Neuronal stem cell (in vitro differentiated cells): ENCODE measurements around the gene KLF3.

ENCODE experiments used
- DNase-seq: peaks from one replicate; pipeline ENCODE4 v3.0.0-alpha.2; 2013; ENCODE audit warnings: low spot score
- H2AFZ ChIP-seq: one replicate; pipeline ENCODE4 v1.6.1; 2013; ENCODE audit warnings: mild to moderate bottlenecking, low read length, inconsistent platforms
- H2AK5ac ChIP-seq: 2 replicates; pipeline ENCODE4 v1.6.1; 2013; ENCODE audit warnings: low read depth, mild to moderate bottlenecking, inconsistent platforms, low read length, moderate library complexity, mixed read lengths
- H2BK120ac ChIP-seq: 2 replicates; pipeline ENCODE4 v1.6.1; 2013; ENCODE audit warnings: low read depth, mild to moderate bottlenecking, inconsistent platforms, low read length, moderate library complexity, mixed read lengths
- H2BK12ac ChIP-seq: one replicate; pipeline ENCODE4 v1.6.1; 2013; ENCODE audit warnings: low read length, inconsistent platforms
- H2BK15ac ChIP-seq: 2 replicates; pipeline ENCODE4 v1.6.1; 2013; ENCODE audit warnings: mild to moderate bottlenecking, low read length, inconsistent platforms, mixed read lengths
- H2BK5ac ChIP-seq: one replicate; pipeline ENCODE4 v1.6.1; 2013; ENCODE audit warnings: inconsistent platforms, mild to moderate bottlenecking, low read length, moderate library complexity
- H3K14ac ChIP-seq: one replicate; pipeline ENCODE4 v1.6.1; 2013; ENCODE audit warnings: low read length, inconsistent platforms
- H3K18ac ChIP-seq: 2 replicates; pipeline ENCODE4 v1.6.1; 2013; ENCODE audit warnings: low read length, inconsistent platforms
- H3K23ac ChIP-seq: 2 replicates; pipeline ENCODE4 v1.6.1; 2013; ENCODE audit warnings: low read depth, mild to moderate bottlenecking, mixed read lengths, low read length, inconsistent platforms; ENCODE audit not compliant: poor library complexity
- H3K27ac ChIP-seq: replicated peaks from 3 replicates; pipeline ENCODE4 v1.5.1; 2013; ENCODE audit warnings: low read length, inconsistent platforms
- H3K27me3 ChIP-seq, 3 experiments: 2 replicates each; pipeline ENCODE4 v1.6.1; 2013; ENCODE audit warnings: low read length in 3 of 3, mild to moderate bottlenecking in 2 of 3, inconsistent platforms in 1 of 3, low read depth in 1 of 3, mixed read lengths in 1 of 3, moderate library complexity in 1 of 3; ENCODE audit not compliant: control insufficient read depth in 3 of 3, insufficient read depth in 3 of 3
- H3K36me3 ChIP-seq, 2 donors: replicated peaks in 1 of 2; 2 replicates each; pipeline ENCODE4 v1.6.1; 2013; ENCODE audit warnings: low read length in 2 of 2; ENCODE audit not compliant: control insufficient read depth in 2 of 2, insufficient read depth in 2 of 2
- H3K4ac ChIP-seq: 2 replicates; pipeline ENCODE4 v1.6.1; 2013; ENCODE audit warnings: inconsistent platforms, mild to moderate bottlenecking, low read length, moderate library complexity
- H3K4me1 ChIP-seq, 2 donors: 1 replicate in 1 of 2; 2 replicates in 1 of 2; pipeline ENCODE4 v1.6.1; 2013; ENCODE audit warnings: low read length in 2 of 2, low read depth in 1 of 2; ENCODE audit not compliant: control insufficient read depth in 2 of 2, insufficient read depth in 1 of 2
- H3K4me2 ChIP-seq: one replicate; pipeline ENCODE4 v1.6.1; 2013; ENCODE audit warnings: mild to moderate bottlenecking, low read length, inconsistent platforms; ENCODE audit not compliant: insufficient read depth, poor library complexity, severe bottlenecking
- H3K4me3 ChIP-seq, 2 donors: 2 replicates each; pipeline ENCODE4 v1.5.1; 2013; ENCODE audit warnings: low read length in 2 of 2, mild to moderate bottlenecking in 2 of 2, inconsistent platforms in 1 of 2, moderate library complexity in 1 of 2
- H3K79me1 ChIP-seq: one replicate; pipeline ENCODE4 v1.6.1; 2013; ENCODE audit warnings: low read depth, mild to moderate bottlenecking, inconsistent platforms, low read length, moderate library complexity
- H3K9ac ChIP-seq: one replicate; pipeline ENCODE4 v1.6.1; 2013; ENCODE audit warnings: mild to moderate bottlenecking, low read depth, low read length, inconsistent platforms; ENCODE audit not compliant: poor library complexity
- H3K9me3 ChIP-seq, 2 donors: replicated peaks in 1 of 2; 2 replicates each; pipeline versions ENCODE3 to v1.6.1; 2013; ENCODE audit warnings: low read length in 2 of 2, mild to moderate bottlenecking in 2 of 2, inconsistent platforms in 1 of 2, low read depth in 1 of 2, mixed read lengths in 1 of 2, moderate library complexity in 1 of 2; ENCODE audit not compliant: control insufficient read depth in 2 of 2, insufficient read depth in 1 of 2
- H4K8ac ChIP-seq: one replicate; pipeline ENCODE4 v1.6.1; 2013; ENCODE audit warnings: low read depth, mild to moderate bottlenecking, inconsistent platforms, low read length, moderate library complexity
- H4K91ac ChIP-seq: one replicate; pipeline ENCODE4 v1.6.1; 2013; ENCODE audit warnings: low read length, low read depth, mild to moderate bottlenecking, inconsistent platforms; ENCODE audit not compliant: poor library complexity
- WGBS, 2 donors: extraction: QIAGEN DNeasy Blood & Tissue Kit; methylation state at CpG; one replicate each; pipeline ENCODE4 v1.1.7; 2013; ENCODE audit warnings: missing lambda C conversion rate in 2 of 2, mixed read lengths in 1 of 2; ENCODE audit not compliant: insufficient read length in 2 of 2, insufficient replicate concordance in 1 of 2; ENCODE audit errors: extremely low coverage in 2 of 2; 5-methylcytosine and 5-hydroxymethylcytosine counted together

The KLF3 gene

GRCh38 chr4:38684271-38684670 is 20.3 kb downstream of the KLF3 start:
- Histone ChIP-seq H3K4me2 (no peak overlapping the region), H3K27ac (no peak overlapping the region), H3K9me3 (peaks cover 0 to 6% of the 10 kb centered on the region in 2 donors), H3K79me1 (peaks cover 8% of the 10 kb centered on the region), H2BK15ac (no peak overlapping the region), H2AFZ (no peak overlapping the region), H4K91ac (no peak overlapping the region), H2BK12ac (no peak overlapping the region), H2BK120ac (no peak overlapping the region), H3K4me3 (no peak overlapping the region), H3K27me3 (no peaks in the 10 kb centered on the region), H2AK5ac (no peak overlapping the region), H3K36me3 (peaks cover 23 to 99% of the 10 kb centered on the region in 2 donors), H3K23ac (no peak overlapping the region), H3K14ac (no peak overlapping the region), H3K4ac (no peak overlapping the region), H3K18ac (no peak overlapping the region), H4K8ac (no peak overlapping the region), H3K9ac (no peak overlapping the region), H2BK5ac (no peak overlapping the region), H3K4me1 (no peaks in the 10 kb centered on the region)
- DNase-seq = no peak
- no CpG with 5 or more reads among the region's 2 CpGs for WGBS, 2 donors

DNA sequence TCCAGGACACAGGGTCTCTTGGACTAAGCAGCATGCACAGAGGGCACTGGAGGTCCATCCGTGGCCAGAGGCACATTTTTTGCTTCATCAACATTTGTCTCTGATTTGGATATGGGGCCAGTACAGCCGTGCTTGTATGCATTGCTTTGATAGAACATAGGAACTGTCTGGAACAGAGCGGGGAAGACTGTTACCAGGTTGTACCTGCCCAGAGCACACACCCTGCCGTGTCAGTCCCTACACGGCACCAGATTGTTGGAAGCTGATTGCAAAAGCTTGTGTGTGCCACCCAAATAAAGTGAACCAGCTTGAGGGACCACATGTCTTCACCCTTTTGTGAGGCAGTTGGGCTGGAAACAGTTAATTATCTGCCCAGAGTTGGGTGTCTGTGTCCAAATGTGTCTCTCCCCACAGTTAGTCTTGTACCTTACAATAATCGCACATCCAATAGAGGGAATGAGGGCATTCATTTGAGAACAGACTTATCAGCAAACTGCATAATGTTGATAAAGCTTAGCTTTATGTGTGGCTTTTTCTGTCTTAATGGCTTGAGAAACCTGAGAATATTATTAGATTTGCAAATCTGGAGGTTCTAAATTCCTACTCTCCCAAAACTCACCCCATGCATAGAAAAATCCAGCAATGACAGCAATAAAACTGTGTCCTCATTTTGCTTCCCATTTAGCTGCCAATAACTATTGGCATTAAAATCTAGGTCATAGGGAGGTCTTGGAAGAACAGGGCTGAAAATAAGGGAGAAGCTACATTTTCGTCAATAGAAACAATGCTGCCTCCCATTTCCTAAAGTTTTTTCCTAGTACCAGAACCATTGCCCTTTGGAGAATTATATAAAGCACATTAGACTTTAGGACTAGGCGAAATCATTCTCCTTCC is 21.2 kb downstream of the KLF3 start:
- no peak overlapping the region for H2BK120ac ChIP-seq
- no peak overlapping the region for H2BK12ac ChIP-seq
- no peak overlapping the region for H3K18ac ChIP-seq
- no peaks in the 10 kb centered on the region for H3K4me1 ChIP-seq
- peaks cover 29 to 99% of the 10 kb centered on the region in 2 donors for H3K36me3 ChIP-seq
- no peak overlapping the region for H2AK5ac ChIP-seq
- H3K27me3 ChIP-seq = no peaks in the 10 kb centered on the region
- H2AFZ ChIP-seq = no peak overlapping the region
- H3K4me2 ChIP-seq = no peak overlapping the region
- H3K9me3 ChIP-seq = peaks cover 0 to 6% of the 10 kb centered on the region in 2 donors
- no peak overlapping the region for H2BK5ac ChIP-seq
- H3K14ac ChIP-seq = no peak overlapping the region
- H3K23ac ChIP-seq = no peak overlapping the region
- H3K4me3 ChIP-seq = no peak overlapping the region
- no peak overlapping the region for H3K27ac ChIP-seq
- H3K9ac ChIP-seq = no peak overlapping the region
- H2BK15ac ChIP-seq = no peak overlapping the region
- H3K79me1 ChIP-seq = peaks cover 8% of the 10 kb centered on the region
- no peak overlapping the region for H3K4ac ChIP-seq
- no peak overlapping the region for H4K8ac ChIP-seq
- no CpG with 5 or more reads among the region's 8 CpGs for WGBS, 2 donors
- H4K91ac ChIP-seq = no peak overlapping the region
- no peak for DNase-seq

- no peak overlapping the region for H3K23ac ChIP-seq
- H4K8ac ChIP-seq = no peak overlapping the region
- H2AFZ ChIP-seq = no peak overlapping the region
- peaks cover 28 to 99% of the 10 kb centered on the region in 2 donors for H3K36me3 ChIP-seq
- H3K4me2 ChIP-seq = no peak overlapping the region
- no peaks in the 10 kb centered on the region for H3K4me1 ChIP-seq
- no peak overlapping the region for H3K9ac ChIP-seq
- no peak overlapping the region for H2BK12ac ChIP-seq
- H2AK5ac ChIP-seq = no peak overlapping the region
- DNase-seq = no peak
- H3K4me3 ChIP-seq = no peak overlapping the region
- no peaks in the 10 kb centered on the region for H3K27me3 ChIP-seq
- no peak overlapping the region for H2BK15ac ChIP-seq
- no peak overlapping the region for H3K4ac ChIP-seq
- peaks cover 0 to 6% of the 10 kb centered on the region in 2 donors for H3K9me3 ChIP-seq
- H4K91ac ChIP-seq = no peak overlapping the region
- WGBS, 2 donors = no CpG with 5 or more reads among the region's 3 CpGs
- H3K14ac ChIP-seq = no peak overlapping the region
- no peak overlapping the region for H3K18ac ChIP-seq
- H3K27ac ChIP-seq = no peak overlapping the region
- H3K79me1 ChIP-seq = peaks cover 7% of the 10 kb centered on the region
- H2BK5ac ChIP-seq = no peak overlapping the region
- H2BK120ac ChIP-seq = no peak overlapping the region
Measured at GRCh38 chr4:38686682-38687081, 22.7 kb downstream of the KLF3 start.

- H3K27me3 ChIP-seq = no peaks in the 10 kb centered on the region
- no peak overlapping the region for H2BK12ac ChIP-seq
- H2AK5ac ChIP-seq = no peak overlapping the region
- H4K91ac ChIP-seq = no peak overlapping the region
- H3K9ac ChIP-seq = no peak overlapping the region
- H3K14ac ChIP-seq = no peak overlapping the region
- no peak overlapping the region for H3K4me2 ChIP-seq
- H3K4me1 ChIP-seq = no peaks in the 10 kb centered on the region
- no peak overlapping the region for H2BK120ac ChIP-seq
- peaks cover 27 to 100% of the 10 kb centered on the region in 2 donors for H3K36me3 ChIP-seq
- H3K23ac ChIP-seq = no peak overlapping the region
- no peak overlapping the region for H2AFZ ChIP-seq
- WGBS, 2 donors = no CpG with 5 or more reads among the region's 4 CpGs
- H3K79me1 ChIP-seq = peaks cover 7% of the 10 kb centered on the region
- no peak overlapping the region for H2BK5ac ChIP-seq
- no peak overlapping the region for H2BK15ac ChIP-seq
- no peak for DNase-seq
- H3K4ac ChIP-seq = no peak overlapping the region
- H4K8ac ChIP-seq = no peak overlapping the region
- H3K27ac ChIP-seq = no peak overlapping the region
- H3K4me3 ChIP-seq = no peak overlapping the region
- H3K9me3 ChIP-seq = peaks cover 0 to 6% of the 10 kb centered on the region in 2 donors
- no peak overlapping the region for H3K18ac ChIP-seq
Measured at GRCh38 chr4:38687571-38688011, 23.6 kb downstream of the KLF3 start.
